Astrocyte (in vitro differentiated cells and primary cell): Measurements from ENCODE around the gene GHRL.

Source experiments
- EZH2 ChIP-seq: IDR thresholded peaks from 2 replicates; pipeline ENCODE4 v1.6.1; 2012; ENCODE audit warnings: mild to moderate bottlenecking, low read length, inconsistent platforms; ENCODE audit not compliant: insufficient read depth
- TF ChIP-seq, protein P1 (sequence below): IDR thresholded peaks from 2 replicates; pipeline ENCODE4 v1.5.1; 2011; ENCODE audit warnings: low read depth, mild to moderate bottlenecking, inconsistent platforms, low read length, moderate library complexity; ENCODE audit not compliant: insufficient read depth

DNA sequence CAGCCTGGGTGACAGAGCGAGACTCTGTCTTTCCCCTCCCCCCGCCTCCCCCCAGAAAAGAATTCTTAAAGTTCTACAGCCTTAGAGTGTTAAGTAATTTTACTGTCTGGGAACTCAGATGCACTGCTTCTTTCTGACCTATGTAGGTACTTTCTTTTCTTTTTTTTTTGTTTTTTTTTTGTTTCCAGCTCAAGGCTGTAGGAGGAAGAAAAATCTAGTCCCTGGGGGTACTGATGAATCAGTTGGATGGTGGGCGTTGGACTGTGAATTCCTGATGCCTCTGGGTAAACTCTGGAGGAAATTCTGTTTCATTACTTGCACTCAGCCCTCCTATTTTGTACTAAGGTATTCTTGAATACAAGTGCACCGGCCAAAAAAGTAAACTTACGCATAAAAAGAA is 10.8 kb downstream of the GHRL start:
- TF ChIP-seq, protein P1, sequence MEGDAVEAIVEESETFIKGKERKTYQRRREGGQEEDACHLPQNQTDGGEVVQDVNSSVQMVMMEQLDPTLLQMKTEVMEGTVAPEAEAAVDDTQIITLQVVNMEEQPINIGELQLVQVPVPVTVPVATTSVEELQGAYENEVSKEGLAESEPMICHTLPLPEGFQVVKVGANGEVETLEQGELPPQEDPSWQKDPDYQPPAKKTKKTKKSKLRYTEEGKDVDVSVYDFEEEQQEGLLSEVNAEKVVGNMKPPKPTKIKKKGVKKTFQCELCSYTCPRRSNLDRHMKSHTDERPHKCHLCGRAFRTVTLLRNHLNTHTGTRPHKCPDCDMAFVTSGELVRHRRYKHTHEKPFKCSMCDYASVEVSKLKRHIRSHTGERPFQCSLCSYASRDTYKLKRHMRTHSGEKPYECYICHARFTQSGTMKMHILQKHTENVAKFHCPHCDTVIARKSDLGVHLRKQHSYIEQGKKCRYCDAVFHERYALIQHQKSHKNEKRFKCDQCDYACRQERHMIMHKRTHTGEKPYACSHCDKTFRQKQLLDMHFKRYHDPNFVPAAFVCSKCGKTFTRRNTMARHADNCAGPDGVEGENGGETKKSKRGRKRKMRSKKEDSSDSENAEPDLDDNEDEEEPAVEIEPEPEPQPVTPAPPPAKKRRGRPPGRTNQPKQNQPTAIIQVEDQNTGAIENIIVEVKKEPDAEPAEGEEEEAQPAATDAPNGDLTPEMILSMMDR = no peak
- TF ChIP-seq EZH2 = no peak
